HG03460 (cell line): Measurements from ENCODE around the gene RPL35A.
A peak's percentile ranks its signal among the peaks of the same experiment; 100 is the strongest.
"Not testable (repeated sequence)": the region's sequence is repeated elsewhere in the genome, so short reads cannot be mapped to it uniquely, and the experiment has no call there.

Experiments used
- ATAC-seq: cut with Tn5 transposase; IDR thresholded peaks from one replicate; pipeline ENCODE4 v1.9.1; 2021; ENCODE audit not compliant: unreplicated experiment

The RPL35A gene

DNA sequence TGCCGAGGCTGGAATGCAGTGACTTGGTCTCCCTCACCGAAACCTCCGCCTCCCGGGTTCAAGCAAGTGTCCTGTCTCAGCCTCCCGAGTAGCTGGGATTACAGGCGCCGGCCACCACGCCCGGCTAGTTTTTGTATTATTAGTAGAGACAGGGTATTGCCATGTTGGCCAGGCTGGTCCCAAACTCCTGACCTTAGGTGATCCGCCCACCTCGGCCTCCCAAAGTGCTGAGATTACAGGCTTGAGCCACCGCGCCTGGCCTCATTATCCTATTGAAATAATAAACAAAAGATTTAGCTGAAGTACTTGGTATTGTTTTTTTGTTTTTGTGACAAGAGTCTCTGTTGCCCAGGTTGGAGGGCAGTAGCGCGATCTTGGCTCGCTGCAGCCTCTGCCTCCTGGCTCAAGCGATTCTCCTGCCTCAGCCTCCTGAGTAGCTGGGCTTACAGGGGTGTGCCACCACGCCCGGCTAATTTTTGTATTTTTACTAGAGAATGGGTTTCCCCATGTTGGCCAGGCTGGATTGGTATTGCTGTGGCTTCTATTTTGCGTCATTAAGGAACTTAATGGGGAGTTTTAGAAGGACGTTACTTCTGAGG is 1.5 kb downstream of the RPL35A start:
- ATAC-seq, result no peak

DNA sequence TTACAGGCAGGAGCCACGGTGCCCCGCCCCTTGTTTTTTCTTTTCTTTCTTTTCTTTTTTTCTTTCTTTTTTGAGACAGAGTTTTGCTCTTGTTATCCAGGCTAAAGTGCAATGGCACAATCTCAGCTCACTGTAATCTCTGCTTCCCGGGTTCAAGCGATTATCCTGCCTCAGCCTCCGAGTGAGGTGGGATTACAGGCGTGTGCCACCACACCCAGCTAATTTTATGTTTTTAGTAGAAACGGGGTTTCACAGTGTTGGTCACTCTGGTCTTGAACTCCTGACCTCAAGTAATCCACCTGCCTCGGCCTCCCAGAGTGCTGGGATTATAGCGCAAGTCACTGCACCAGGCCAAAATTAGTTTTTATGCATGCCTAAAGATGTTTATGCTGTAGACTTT is 2.5 kb downstream of the RPL35A start:
- no peak for ATAC-seq

DNA sequence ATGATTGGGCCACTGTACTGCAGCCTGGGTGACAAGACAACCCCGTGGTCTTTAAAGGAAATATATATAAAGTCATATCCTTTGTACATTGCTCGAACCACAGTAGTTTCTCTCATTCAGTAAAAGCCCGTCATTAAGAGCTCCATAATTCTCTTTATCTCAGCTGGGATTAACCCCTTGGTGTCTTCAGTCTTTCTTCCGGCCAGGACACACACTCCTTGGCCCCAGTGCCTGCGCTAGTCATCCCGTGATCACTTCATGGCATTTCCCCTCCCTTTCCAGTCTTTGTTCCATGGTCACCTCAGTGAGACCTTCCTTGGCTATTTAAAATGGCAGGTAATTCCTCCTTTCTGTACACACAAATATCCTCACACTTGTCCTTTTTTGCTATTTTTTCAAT is 3.3 kb downstream of the RPL35A start:
- no peak for ATAC-seq

DNA sequence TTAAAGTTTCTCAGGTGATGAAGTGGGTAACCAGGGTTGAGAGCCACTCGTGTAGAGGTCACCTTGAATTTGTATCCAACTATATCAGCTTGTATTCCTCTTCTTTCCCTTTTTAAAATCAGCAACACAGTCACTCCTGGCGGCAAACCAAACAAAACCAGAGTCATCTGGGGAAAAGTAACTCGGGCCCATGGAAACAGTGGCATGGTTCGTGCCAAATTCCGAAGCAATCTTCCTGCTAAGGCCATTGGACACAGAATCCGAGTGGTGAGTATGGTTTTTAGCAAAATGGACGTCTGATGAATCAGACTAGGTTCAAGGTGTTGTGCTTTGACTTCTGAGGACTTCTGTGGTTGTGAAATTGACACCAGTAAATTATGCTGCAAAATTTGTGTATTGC is 3.9 kb downstream of the RPL35A start:
- ATAC-seq, result no peak

DNA sequence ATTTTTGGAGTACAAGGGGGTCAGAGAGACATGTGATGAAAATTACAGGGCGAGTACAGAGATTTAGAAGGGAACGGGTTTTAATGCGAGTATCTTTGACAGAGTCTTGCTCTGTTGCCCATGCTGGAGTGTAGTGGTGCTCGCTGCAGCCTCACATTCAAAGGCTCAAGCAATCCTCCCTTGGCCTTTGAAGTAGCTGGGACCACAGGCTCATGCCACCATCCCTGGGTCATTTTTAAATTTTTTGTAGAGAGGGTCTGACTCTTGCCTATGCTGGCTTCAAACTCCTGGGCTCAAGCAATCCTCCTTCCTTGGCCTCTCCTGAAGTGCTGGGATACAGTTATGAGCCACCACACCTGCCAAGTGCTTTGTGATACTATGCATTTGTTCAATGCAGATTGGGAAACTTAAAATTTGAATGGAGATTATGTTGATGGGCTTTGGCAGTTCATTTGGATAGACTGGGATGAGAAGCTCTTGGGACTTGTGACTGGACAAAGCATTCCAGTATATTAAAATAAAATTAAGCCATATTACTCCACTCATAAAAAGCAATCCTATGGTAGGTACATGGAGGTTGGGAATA is 6.0 kb downstream of the RPL35A start:
- no peak for ATAC-seq

DNA sequence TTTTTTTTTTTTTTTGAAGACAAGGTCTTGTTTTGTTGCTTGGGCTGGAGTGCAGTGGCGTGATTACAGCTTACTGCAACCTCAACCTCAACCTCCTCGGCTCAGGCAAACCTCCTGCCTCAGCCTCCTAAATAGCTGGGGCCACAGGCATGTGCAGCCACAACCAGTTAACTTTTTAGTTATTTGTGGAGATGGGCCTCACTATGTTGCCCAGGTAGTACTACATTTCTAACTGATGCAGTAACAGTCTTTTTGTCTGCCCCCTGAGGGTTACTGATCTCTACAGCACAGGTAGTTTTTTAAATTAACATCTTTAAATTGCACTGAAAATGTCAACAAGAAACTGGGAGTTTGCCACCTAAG is 6.6 kb downstream of the RPL35A start:
- no peak for ATAC-seq

DNA sequence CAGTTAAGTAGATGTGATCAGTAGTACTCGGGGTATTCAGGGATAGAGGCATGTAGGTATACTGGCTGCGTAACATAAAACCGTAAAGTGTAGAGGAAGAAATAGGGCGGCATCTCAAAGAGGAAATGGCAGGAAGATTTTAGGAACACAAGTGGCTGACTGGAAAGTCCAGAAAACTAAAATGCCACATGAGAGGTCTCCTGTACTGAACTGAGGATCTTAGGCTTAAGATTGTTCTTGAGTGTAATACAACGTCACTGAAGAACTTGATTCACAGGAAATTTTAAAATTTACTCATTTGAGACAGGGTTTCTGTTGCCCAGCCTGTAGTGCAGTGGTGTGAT is 7.8 kb downstream of the RPL35A start:
- ATAC-seq, result no peak

DNA sequence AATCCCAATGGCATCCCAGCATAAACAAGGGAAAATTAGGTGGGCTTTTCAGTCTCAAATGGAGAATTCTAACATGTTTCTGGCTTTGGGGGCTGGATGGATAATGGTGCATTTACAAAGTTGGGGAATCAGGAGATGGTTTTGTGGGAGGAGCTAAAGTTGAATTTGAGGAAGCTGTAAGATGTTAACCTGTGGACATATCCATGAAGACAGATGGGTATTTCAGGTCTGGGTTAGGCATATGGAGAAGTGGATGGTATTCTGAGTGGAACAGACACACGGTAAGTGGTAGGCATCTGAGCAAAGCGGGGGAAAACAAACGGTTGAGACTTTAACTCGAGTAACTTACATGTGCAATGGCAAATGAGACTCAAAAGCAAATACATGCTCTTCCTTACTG is 8.4 kb downstream of the RPL35A start:
- ATAC-seq, result no peak

DNA sequence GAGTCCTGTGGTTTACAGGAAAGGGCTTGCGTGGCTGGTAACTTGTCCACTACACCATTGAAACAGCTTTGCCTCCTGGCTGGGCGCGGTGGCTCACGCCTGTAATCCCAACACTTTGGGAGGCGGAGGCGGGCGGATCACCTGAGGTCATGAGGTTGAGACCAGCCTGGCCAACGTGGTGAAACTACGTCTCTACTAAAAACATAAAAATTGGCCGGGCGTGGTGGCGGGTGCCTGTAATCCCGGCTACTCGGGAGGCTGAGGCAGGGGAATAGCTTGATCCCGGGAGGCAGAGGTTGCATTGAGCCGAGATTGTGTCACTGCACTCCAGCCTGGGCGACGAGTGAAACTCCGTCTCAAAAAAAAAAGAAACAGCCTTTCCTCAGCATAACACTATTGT is 8.9 kb downstream of the RPL35A start:
- not testable (repeated sequence) for ATAC-seq

DNA sequence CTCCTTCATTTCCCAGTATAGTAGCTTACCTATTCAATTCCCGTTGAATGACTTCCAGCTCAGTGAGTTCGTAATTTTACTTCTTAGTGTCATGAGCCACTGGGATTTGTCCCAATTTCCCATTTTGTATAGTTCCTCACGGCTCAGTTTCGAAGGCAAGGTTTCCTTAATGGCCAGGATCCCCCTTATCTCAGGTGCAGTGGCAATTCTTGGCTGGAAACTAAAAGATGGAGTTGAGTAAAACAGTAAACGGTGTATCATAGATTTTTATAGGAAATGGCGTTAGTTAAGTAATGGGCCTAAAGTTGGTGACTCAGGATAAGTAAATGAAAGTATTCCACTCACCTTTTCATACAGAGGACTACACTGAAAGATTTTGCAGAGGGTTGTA is 9.5 kb downstream of the RPL35A start:
- no peak for ATAC-seq

DNA sequence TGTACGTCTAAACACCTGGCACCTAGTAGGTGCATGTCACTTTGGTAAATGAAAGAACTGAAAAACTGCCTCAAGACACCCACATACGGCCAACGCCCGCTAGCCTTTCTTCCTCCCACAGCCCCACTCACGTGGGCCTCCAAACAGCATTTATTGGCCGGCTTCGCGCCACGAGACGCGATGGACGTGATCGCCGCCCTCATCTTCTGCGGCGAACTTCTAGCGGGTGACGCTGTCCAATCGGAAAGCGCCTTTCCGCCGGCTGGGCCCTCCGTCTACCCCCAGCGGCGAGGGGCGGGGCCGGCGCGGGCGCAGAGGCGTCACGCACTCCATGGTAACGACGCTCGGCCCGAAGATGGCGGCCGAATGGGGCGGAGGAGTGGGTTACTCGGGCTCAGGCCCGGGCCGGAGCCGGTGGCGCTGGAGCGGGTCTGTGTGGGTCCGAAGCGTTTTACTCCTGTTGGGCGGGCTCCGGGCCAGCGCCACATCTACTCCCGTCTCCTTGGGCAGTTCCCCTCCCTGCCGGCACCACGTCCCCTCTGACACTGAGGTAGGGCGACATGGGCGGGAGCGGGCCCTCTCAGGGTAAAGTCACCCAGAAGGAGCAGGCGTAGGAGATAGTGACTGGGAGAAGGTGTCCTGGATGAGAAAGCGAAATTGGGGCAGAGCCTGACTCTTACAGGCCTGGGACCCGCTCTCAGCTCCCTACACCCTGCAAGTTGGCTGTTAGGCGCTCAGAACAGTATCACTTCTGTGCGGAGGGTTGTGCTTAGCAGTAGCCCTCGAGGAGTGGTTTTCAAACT is 10.1 kb downstream of the RPL35A start, which contains the start of gene LMLN:
TSS of gene LMLN (plus strand) at position 327 of the 803 bp plus-strand sequence. CDS start at position 356, 29 bp downstream.
- peak; percentile 97 for ATAC-seq

DNA sequence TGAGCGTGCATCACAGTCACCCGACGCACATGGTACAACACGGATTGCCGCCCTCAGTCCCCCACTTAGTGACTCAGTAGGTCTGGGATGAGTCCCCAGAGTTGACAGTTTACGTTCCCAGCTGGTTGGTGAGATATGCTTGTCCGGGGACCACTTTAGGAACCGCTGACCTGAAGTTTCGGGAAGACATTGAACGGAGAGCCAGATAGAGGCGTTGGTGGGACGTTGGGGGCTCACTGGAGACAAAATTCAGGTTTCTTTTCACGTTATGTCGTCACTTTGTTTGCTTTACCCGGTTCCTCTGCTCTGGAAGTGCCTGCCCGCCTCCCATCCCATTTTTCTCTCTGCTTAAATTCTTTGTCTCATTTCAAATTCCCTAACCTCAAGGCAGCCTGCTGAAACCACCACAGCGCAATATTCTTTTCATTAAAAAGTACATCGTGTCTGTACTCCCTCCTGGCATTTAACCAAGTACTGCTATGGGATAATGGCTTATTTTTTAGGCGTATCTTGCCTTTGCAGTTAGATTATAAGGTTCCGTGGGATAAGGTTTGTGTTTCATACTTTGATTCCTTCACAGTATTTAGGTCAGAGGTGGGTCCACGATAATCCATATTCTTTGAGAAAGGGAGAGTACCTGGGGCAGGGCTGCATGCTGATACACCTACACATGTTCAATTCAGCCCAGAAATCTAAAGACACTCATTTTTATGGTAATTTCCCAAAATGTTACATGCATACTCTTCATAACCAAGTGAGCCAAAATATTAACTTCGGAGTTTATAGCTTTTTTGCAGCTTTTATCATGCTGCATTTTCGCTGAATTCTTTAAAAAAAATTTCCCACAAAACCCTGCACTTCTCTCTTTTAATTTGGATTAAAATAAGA is 10.9 kb downstream of the RPL35A start:
- ATAC-seq, result no peak

DNA sequence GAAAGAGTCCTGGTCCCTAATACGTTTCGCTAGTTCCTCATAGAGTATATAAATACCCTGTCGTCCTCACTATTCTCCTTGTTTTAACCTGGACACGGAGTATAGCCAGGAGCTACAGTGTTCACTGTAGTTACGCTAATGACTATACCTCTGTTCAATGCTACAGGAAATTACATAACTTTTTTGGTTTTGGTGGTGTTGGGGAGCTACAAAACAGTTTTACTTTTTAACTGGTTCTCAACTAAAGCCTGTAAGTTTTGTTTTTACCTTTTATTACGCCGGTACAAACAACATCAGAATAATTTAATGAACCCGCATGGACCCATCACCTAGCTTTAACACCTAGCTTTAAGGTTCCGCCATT is 11.6 kb downstream of the RPL35A start:
- ATAC-seq, result no peak

DNA sequence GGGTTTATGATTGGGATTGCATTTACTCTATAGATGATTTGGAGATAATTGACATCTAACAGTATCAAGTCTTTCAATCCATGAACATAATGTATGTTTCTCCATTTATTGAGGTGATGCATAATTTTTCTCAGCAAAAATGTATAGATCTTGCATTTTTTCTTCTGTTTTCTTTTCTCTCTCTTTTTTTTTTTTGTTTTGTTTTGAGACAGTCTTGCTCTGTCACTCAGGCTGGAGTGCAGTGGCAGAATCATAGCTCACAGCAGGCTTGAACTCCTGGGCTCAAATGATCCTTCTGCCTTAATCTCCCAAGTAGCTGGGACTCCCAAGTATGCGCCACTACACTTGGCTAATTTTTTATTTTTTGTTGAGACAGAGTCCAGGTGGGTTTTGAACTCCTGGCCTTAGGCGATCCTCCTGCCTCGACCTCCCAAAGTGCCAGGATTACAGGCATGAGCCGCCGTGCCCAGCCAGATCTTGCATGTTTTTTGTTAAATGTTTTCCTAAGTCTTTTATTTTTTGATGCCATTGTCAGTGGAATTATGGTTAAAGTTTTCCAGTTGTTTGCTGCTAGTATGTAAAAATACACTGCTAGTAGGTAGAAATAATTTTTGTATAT is 13.1 kb downstream of the RPL35A start:
- ATAC-seq, result no peak

DNA sequence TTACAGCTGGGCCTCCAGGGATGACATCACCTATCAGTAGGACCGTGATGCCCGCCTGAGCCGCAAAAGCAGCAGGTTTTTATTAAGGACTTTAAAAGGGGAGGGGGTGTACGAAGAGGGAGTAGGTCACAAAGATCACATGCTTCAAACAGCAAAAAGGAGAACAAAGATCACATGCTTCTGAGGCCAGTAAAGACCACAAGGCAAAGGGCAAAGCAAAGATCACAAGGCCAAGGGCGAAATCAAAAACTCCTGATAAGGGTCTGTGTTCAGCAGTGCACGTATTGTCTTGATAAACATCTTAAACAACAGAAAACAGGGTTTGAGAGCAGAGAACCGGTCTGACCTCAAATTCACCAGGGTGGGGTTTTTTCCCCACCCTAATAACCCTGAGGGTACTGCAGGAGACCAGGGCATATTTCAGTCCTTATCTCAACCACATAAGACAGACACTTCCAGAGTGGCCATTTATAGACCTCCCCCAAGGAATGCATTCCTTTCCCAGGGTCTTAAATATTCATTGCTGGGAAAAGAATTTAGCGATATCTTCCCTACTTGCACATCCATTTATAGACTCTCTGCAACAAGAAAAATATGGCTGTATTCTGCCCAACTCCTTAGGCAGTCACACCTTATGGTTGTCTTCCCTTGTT is 17.5 kb downstream of the RPL35A start:
- not testable (repeated sequence) for ATAC-seq

DNA sequence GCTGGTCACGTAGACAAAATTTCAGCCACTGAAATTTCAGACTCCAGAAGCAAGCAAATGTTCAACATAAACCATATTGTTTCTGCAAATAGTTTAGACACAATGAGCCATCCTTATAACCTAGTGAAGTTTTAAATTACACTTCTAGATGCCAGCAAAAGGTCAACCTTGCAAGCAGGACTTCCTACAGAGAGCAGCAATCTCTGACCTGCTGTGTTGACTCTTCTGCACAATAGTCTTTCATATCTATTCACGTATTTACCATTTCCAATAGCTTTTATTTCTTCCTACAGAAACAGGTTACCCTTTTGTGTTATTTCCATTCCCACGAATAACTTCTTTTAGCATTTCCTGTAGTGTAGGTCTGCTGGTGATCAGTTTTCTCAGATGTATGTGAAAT is 20.6 kb downstream of the RPL35A start:
- no peak for ATAC-seq

DNA sequence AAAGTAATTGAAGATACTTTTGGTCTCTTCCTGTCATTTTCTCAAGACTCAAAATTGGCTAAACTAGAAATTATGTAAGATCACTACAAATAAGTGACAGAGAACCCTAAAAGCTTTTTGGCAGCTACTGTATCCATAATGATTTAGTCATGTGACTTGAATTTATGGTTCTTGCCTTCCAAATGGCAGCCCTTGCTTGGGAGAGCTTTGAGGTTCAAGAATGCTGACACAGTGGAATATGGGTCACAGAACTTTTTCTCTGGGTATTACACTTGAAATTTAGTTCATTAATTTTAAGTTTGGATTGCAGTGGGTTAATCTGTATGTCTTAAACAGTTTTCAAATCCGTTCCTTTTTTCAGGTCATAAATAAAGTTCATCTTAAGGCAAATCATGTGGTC is 24.0 kb downstream of the RPL35A start:
- ATAC-seq, result no peak

DNA sequence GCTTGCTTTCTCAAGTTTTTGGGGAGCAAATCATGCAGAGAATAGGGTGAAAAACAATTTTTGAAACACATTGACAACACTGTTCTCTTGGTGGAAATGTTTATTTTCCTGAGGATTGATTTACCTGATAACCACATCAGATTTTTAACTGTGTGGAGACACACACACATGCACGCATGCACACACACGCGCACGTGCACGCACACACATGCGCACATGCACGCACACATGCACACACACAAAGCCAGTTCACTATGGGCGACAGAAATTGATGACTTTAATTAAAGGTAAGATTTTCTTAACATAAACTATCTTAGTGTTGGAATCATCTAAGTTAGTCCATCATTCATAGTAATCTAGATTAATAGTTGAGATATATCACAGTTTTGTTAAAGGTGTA is 25.3 kb downstream of the RPL35A start:
- no peak for ATAC-seq

DNA sequence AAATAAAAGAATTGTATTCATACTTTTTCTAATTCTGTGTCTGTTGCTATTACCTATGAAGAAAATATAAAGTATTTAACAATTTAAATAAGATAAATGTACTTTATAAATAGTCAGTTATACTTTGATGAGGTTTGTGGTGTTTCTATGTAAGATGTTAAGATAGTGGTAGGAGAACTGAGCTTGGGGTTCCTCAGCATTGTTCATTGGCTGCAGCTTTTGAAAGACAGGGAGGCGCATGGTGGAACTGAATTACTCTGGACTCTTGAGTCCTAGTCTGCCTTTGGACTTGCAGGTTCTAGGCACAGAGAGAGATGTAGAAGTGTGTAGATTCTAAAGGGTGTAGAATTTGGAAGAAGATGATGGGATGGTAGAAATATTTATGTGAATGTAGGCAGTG is 33.1 kb downstream of the RPL35A start:
- no peak for ATAC-seq

DNA sequence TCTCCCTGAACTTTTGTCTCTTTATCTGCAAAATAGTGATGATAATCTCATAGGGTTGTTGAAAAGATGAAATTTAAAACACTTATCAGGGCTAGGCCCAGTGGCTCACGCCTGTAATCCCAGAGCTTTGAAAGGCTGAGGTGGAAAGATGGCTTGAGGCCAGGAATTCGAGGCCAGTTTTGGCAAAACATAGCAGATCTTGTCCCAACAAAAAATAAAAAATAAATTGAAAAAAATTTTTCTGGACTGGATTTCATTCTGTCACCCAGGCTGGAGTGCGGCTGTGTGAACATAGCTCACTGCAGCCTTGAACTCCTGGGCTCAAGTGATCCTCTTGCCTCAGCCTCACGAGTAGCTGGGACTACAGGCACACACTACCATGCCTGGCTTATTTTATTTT is 39.7 kb downstream of the RPL35A start:
- no peak for ATAC-seq

DNA sequence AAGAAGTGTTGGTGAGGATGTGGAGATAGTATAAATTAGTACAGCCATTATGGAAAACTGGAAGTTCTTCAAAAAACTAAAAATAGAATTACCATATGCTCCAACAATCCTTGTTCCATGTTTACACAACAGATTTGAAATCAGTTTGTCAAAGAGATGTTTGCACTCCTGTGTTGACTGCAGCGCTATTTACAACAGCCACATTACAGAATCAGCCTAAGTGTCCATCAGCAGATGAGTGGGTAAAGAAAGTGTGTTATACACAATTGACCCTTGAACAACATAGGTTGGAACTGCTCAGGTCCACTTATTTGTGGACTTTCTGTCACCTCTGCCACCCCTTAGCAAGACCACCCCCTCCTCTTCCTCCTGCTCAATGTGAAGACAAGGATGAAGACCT is 44.7 kb downstream of the RPL35A start:
- no peak for ATAC-seq
